PFSK-1 (cell line): ENCODE measurements around the gene GIMAP8.

Experiments used
- FOXP2 ChIP-seq: optimal IDR thresholded peaks from 2 replicates; pipeline ENCODE3; 2011; ENCODE audit warnings: borderline replicate concordance, control low read depth, inconsistent platforms; ENCODE audit not compliant: insufficient read depth; ENCODE audit errors: extremely low read length, extremely low read depth
- POLR2AphosphoS5 ChIP-seq: IDR thresholded peaks from 2 replicates; pipeline ENCODE4 v1.6.1; 2012; ENCODE audit warnings: low read depth, mild to moderate bottlenecking, control low read depth, low read length, moderate library complexity
- SIN3A ChIP-seq: IDR thresholded peaks from 2 replicates; pipeline ENCODE4 v1.6.1; 2012; ENCODE audit warnings: mild to moderate bottlenecking, low read length, moderate library complexity, borderline replicate concordance; ENCODE audit not compliant: insufficient read depth
- TAF1 ChIP-seq: IDR thresholded peaks from 2 replicates; pipeline ENCODE4 v1.6.1; 2012; ENCODE audit warnings: low read length, control low read depth, borderline replicate concordance; ENCODE audit not compliant: insufficient read depth
- TF ChIP-seq, protein P1 (sequence below), 2 experiments: IDR thresholded peaks; 2 replicates each; pipeline versions ENCODE4 v1.6.1 to v1.8.0; 2011 to 2012; ENCODE audit warnings: low read depth in 2 of 2, low read length in 2 of 2, control low read depth in 1 of 2, inconsistent platforms in 1 of 2, mild to moderate bottlenecking in 1 of 2, moderate library complexity in 1 of 2; ENCODE audit not compliant: insufficient read depth in 1 of 2

GIMAP8 gene

DNA sequence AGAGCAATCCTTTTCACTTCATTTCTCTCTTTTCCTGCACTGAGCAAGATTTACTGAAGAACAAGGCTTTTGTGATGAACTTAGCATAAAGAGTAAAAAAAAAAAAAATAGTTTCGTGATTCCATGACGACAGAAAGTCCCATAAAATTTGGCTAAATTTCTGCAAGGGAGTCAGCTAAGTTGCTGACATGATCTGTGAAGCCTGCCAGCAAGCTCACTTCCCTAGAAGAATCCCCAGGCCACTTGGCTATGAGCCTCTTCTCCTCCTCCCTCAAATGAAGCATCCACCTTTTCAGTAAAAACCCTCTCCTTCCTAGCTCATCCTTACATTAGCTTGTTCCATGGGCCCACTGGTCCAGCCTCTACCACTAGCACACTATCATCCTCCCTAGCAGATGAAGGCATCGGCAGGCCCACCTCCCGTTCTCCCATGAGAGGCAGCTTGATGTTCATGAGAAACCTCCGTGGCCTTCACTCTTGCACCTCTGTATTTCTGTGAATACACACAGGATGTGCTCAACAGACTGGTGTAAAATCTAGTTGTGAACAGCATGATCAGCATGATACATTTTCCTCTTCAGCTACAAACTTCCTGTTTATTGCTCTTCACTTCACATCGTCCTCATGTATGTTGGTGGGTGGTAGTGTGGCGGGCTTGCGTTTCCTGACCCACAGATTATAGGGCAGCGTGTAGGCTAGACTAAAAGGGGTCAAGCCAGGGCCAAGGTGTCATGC, 30.9 kb downstream of the GIMAP8 start:
- TF ChIP-seq, protein P1, sequence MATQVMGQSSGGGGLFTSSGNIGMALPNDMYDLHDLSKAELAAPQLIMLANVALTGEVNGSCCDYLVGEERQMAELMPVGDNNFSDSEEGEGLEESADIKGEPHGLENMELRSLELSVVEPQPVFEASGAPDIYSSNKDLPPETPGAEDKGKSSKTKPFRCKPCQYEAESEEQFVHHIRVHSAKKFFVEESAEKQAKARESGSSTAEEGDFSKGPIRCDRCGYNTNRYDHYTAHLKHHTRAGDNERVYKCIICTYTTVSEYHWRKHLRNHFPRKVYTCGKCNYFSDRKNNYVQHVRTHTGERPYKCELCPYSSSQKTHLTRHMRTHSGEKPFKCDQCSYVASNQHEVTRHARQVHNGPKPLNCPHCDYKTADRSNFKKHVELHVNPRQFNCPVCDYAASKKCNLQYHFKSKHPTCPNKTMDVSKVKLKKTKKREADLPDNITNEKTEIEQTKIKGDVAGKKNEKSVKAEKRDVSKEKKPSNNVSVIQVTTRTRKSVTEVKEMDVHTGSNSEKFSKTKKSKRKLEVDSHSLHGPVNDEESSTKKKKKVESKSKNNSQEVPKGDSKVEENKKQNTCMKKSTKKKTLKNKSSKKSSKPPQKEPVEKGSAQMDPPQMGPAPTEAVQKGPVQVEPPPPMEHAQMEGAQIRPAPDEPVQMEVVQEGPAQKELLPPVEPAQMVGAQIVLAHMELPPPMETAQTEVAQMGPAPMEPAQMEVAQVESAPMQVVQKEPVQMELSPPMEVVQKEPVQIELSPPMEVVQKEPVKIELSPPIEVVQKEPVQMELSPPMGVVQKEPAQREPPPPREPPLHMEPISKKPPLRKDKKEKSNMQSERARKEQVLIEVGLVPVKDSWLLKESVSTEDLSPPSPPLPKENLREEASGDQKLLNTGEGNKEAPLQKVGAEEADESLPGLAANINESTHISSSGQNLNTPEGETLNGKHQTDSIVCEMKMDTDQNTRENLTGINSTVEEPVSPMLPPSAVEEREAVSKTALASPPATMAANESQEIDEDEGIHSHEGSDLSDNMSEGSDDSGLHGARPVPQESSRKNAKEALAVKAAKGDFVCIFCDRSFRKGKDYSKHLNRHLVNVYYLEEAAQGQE (IDR thresholded peaks at IDR 0.05; ENCODE audit: insufficient read depth in 1 of 2, low read depth in 2 of 2, low read length in 2 of 2) = no peak
- no peak for TF ChIP-seq POLR2AphosphoS5
- no peak for TF ChIP-seq SIN3A
- TF ChIP-seq FOXP2 = no peak
- TF ChIP-seq TAF1 = no peak

DNA sequence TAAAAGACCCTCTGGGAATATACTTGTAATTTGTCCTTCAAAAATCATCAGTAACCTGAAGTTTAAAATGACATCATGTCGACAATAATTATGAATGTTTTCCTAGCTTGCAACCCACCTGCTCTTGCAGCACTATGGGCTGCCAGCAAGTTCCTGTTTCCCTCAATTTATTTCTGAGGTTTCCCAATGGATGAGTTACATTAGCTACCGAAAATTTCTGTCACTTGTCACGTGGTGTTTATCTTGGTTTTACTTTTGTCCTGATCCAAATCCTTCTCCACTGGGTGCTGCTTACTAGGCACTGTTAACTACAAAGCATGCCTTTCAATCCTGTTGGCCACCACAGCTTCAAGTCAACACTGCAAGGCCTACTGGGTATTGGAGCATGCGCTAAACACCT, 31.5 kb downstream of the GIMAP8 start:
- TF ChIP-seq FOXP2 = no peak
- TF ChIP-seq TAF1 = no peak
- TF ChIP-seq, protein P1 (IDR thresholded peaks at IDR 0.05; ENCODE audit: insufficient read depth in 1 of 2, low read depth in 2 of 2, low read length in 2 of 2) = no peak
- TF ChIP-seq POLR2AphosphoS5 = no peak
- TF ChIP-seq SIN3A = no peak

DNA sequence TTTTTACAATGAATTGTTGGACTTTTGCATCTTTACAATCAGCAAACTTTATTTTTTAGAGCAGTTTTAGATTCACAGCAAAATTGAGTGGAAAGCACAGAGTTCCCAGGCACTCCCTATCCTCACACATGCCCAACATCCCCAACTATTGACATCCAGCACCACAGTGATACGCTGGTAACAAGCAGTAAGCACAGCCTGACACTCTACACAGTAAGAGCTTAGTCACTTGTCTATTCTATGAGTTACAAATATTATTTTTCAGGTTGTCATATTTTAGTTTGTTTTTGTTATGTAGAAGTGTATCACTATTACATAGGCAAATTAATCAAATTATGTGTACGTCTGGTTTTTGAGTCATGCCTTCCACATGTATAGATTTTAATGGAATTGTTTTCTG, 37.2 kb downstream of the GIMAP8 start:
- TF ChIP-seq SIN3A (no peak), FOXP2 (no peak), POLR2AphosphoS5 (no peak), TAF1 (no peak)
- TF ChIP-seq, protein P1 (IDR thresholded peaks at IDR 0.05; ENCODE audit: insufficient read depth in 1 of 2, low read depth in 2 of 2, low read length in 2 of 2) = no peak

DNA sequence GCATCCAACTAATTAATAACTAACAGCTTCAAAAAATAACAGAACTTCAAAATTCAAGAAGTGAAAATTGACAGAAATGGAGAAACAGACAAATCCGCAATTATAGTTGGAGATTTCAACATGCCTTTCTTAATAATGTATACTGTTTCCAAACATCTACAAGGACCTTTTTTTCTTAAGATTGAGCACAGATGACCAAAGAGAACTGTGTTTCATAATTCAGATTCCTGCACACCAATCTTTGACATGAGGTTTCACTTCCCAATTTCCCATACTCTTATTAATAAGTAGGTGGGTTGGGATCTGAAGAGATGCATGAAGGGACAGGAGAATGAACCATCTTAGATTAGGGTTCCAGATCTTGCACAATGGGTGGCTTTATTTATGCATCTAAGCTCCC, 39.4 kb downstream of the GIMAP8 start:
- TF ChIP-seq, protein P1 (IDR thresholded peaks at IDR 0.05; ENCODE audit: insufficient read depth in 1 of 2, low read depth in 2 of 2, low read length in 2 of 2) = no peak
- no peak for TF ChIP-seq TAF1
- no peak for TF ChIP-seq FOXP2
- TF ChIP-seq SIN3A = no peak
- no peak for TF ChIP-seq POLR2AphosphoS5

DNA sequence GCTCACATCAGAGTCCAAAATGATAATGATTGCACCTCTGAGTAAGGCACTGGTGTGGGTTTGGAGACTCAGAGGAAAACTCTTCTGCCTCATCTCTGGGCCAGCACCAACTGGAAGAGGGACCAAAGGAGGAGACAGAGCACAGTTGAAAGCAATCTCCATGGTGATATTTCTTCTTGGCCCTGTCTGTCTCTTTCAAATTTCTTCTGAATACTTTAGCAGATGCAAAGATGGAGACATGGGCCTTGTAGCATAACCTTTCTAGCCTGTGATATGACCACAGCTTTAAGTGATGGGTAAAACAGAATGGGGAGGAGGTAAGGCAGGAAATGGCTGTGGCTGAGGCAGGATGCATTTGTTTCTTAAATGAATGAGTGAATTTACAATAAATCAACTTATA, 52.1 kb downstream of the GIMAP8 start:
- TF ChIP-seq, protein P1 (IDR thresholded peaks at IDR 0.05; ENCODE audit: insufficient read depth in 1 of 2, low read depth in 2 of 2, low read length in 2 of 2) = no peak
- TF ChIP-seq FOXP2 (no peak), POLR2AphosphoS5 (no peak), TAF1 (no peak), SIN3A (no peak)
